K562 (cell line): ENCODE data around the gene PFDN2. TPM values are rescaled to one million over a fixed set of nuclear protein-coding genes. Genes with fewer than 3 reads are reported as not detected.
A peak's percentile ranks its signal among the peaks of the same experiment; 100 is the strongest.

Source experiments
- CHCHD3 ChIP-seq: fragments of 250-450 bp; sonication (Bioruptor Pico); IDR thresholded peaks from 2 replicates; pipeline ENCODE4 v2.1.2; 2022; ENCODE audit warnings: mild to moderate bottlenecking
- NCOA4 ChIP-seq: fragments of 450-650 bp; IDR thresholded peaks from 2 replicates; pipeline ENCODE4 v1.6.1; 2018; ENCODE audit warnings: mild to moderate bottlenecking; ENCODE audit not compliant: partially characterized antibody
- PHF8 ChIP-seq: fragments of 200-600 bp; sonication (generic); IDR thresholded peaks from 2 replicates; pipeline ENCODE4 v1.6.1; 2012; ENCODE audit warnings: mixed run types, mild to moderate bottlenecking, inconsistent platforms, low read length, moderate library complexity, borderline replicate concordance
- RBM15 ChIP-seq: fragments of 200-400 bp; formaldehyde crosslinking; IDR thresholded peaks from 2 replicates; pipeline ENCODE4 v1.6.1; 2018; ENCODE audit warnings: mild to moderate bottlenecking, low read length, moderate library complexity; ENCODE audit not compliant: insufficient read depth
- RBM22 ChIP-seq: fragments of 200-400 bp; formaldehyde crosslinking; IDR thresholded peaks from 2 replicates; pipeline ENCODE4 v1.6.1; 2018; ENCODE audit warnings: low read length, low read depth; ENCODE audit not compliant: poor library complexity, severe bottlenecking
- SAP30 ChIP-seq: fragments of 200-600 bp; sonication (generic); IDR thresholded peaks from 2 replicates; pipeline ENCODE4 v1.6.1; 2012; ENCODE audit warnings: borderline replicate concordance, low read depth, mild to moderate bottlenecking, moderate library complexity, low read length, control low read depth, inconsistent platforms; ENCODE audit not compliant: insufficient read depth, poor library complexity, severe bottlenecking
- polyA plus RNA-seq, 8 experiments: library from polyadenylated mRNA; depleted of rRNA in 4 of 8; stranded (reverse) in 5 of 8; unstranded in 3 of 8; fragments of >200 nt; fragmentation: Nextera tagmentation in 2 of 8; fragmentation: Illumina TruSeq in 1 of 8; extraction: Ambion mirVana in 2 of 8; extraction: Trizol in 1 of 8; gene quantifications; 2 replicates each; pipeline versions ENCODE4 v1.2.1 to v1.2.3, GENCODE V29; 2011 to 2014; ENCODE audit warnings: inconsistent platforms in 1 of 8, missing spikeins in 1 of 8
- total RNA-seq, 7 experiments: library from RNA; depleted of rRNA in 6 of 7; stranded (reverse); fragments of >200 nt in 6 of 7; fragmentation: Illumina TruSeq in 2 of 7; extraction: Trizol in 2 of 7; gene quantifications; 2 replicates each; pipeline versions ENCODE4 v1.2.1 to v1.2.3, GENCODE V29; 2011 to 2021; ENCODE audit warnings: low replicate concordance in 1 of 7
- TF ChIP-seq, protein P1 (sequence below): sonication (generic); formaldehyde crosslinking; IDR thresholded peaks from 2 replicates; pipeline ENCODE4 v1.4.0; 2020; ENCODE audit warnings: mild to moderate bottlenecking, missing genetic modification reagents
- TF ChIP-seq, protein P2 (sequence below): fragments of 250-450 bp; sonication (Bioruptor Pico); IDR thresholded peaks from 2 replicates; pipeline ENCODE4 v1.8.0; 2021; ENCODE audit warnings: moderate library complexity, mild to moderate bottlenecking, inconsistent platforms
- TF ChIP-seq, protein P3 (sequence below): conservative IDR thresholded peaks from 2 replicates; pipeline ENCODE4 v1.6.1; 2011; ENCODE audit warnings: low read depth, mild to moderate bottlenecking, low read length; ENCODE audit not compliant: control insufficient read depth
- TF ChIP-seq, protein P4 (sequence below): sonication (generic); formaldehyde crosslinking; IDR thresholded peaks from 2 replicates; pipeline ENCODE4 v1.8.0; 2023; ENCODE audit warnings: mild to moderate bottlenecking, missing genetic modification reagents
- TF ChIP-seq, protein P5 (sequence below), 3 experiments: IDR thresholded peaks in 2 of 3; conservative IDR thresholded peaks in 1 of 3; 2 replicates each; pipeline ENCODE4 v1.5.1; 2011 to 2012; ENCODE audit warnings: low read length in 3 of 3, mild to moderate bottlenecking in 3 of 3, control low read depth in 2 of 3, improper control_type of control experiment in 1 of 3, inconsistent platforms in 1 of 3, low read depth in 1 of 3, mixed read lengths in 1 of 3, moderate library complexity in 1 of 3; ENCODE audit not compliant: insufficient read depth in 2 of 3
- TF ChIP-seq, protein P6 (sequence below): fragments of 200-800 bp; sonication (Bioruptor generic); IDR thresholded peaks from 2 replicates; pipeline ENCODE4 v1.6.1; 2017; ENCODE audit warnings: missing genetic modification characterization, missing compliant biosample characterization

PFDN2 gene
- total and polyA plus RNA-seq, 9 of the 15 experiments (the other 6 are each of a cell fraction or from before 2014, with no cell fraction given), result 50.2 to 361 (median 144) TPM

DNA sequence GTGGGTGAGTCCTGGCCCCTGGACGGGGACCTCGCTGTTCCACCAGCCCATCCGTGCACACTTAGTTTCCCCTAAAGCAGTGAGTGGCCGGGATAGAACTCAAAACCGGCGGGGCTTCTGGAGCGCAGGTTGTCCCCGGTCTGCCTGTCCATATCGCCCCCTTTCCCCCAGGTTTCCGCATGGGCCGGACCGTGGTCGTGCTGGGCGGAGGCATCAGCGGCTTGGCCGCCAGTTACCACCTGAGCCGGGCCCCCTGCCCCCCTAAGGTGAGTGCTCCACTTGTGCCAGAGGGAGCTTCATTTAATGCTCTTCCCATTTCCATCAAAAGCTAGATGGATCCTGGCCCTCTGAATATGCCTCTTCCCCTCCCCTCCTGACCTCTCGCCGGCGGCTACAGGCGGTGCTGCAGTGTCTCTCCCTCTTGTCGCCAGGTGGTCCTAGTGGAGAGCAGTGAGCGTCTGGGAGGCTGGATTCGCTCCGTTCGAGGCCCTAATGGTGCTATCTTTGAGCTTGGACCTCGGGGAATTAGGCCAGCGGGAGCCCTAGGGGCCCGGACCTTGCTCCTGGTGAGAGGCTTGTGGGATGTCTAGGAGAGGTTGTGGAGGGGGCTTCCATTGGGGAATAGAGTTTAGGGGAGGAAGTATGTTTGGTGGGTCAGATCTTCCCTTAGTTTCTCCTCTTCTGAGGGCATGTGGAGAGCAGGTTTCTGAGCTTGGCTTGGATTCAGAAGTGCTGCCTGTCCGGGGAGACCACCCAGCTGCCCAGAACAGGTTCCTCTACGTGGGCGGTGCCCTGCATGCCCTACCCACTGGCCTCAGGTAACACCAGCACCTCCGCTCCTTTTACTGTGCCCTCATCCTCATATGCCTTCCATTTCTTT lies 49.1 kb upstream of the PFDN2 start (continued):
- peak; percentile 44 for TF ChIP-seq SAP30
- TF ChIP-seq, protein P1, sequence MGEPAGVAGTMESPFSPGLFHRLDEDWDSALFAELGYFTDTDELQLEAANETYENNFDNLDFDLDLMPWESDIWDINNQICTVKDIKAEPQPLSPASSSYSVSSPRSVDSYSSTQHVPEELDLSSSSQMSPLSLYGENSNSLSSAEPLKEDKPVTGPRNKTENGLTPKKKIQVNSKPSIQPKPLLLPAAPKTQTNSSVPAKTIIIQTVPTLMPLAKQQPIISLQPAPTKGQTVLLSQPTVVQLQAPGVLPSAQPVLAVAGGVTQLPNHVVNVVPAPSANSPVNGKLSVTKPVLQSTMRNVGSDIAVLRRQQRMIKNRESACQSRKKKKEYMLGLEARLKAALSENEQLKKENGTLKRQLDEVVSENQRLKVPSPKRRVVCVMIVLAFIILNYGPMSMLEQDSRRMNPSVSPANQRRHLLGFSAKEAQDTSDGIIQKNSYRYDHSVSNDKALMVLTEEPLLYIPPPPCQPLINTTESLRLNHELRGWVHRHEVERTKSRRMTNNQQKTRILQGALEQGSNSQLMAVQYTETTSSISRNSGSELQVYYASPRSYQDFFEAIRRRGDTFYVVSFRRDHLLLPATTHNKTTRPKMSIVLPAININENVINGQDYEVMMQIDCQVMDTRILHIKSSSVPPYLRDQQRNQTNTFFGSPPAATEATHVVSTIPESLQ (CRISPR knock-in tag), result peak; percentile 78; the same call in 1 of the 2 replicates
- no peak for TF ChIP-seq CHCHD3
- TF ChIP-seq, protein P2, sequence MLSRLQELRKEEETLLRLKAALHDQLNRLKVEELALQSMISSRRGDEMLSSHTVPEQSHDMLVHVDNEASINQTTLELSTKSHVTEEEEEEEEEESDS (CRISPR knock-in tag), result no peak
- peak; percentile 3; the same call in 1 of the 2 replicates for TF ChIP-seq PHF8
- TF ChIP-seq NCOA4, result no peak
- TF ChIP-seq, protein P3, sequence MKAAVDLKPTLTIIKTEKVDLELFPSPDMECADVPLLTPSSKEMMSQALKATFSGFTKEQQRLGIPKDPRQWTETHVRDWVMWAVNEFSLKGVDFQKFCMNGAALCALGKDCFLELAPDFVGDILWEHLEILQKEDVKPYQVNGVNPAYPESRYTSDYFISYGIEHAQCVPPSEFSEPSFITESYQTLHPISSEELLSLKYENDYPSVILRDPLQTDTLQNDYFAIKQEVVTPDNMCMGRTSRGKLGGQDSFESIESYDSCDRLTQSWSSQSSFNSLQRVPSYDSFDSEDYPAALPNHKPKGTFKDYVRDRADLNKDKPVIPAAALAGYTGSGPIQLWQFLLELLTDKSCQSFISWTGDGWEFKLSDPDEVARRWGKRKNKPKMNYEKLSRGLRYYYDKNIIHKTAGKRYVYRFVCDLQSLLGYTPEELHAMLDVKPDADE, result peak; percentile 50; the same call in 1 of the 2 replicates
- TF ChIP-seq, protein P4, sequence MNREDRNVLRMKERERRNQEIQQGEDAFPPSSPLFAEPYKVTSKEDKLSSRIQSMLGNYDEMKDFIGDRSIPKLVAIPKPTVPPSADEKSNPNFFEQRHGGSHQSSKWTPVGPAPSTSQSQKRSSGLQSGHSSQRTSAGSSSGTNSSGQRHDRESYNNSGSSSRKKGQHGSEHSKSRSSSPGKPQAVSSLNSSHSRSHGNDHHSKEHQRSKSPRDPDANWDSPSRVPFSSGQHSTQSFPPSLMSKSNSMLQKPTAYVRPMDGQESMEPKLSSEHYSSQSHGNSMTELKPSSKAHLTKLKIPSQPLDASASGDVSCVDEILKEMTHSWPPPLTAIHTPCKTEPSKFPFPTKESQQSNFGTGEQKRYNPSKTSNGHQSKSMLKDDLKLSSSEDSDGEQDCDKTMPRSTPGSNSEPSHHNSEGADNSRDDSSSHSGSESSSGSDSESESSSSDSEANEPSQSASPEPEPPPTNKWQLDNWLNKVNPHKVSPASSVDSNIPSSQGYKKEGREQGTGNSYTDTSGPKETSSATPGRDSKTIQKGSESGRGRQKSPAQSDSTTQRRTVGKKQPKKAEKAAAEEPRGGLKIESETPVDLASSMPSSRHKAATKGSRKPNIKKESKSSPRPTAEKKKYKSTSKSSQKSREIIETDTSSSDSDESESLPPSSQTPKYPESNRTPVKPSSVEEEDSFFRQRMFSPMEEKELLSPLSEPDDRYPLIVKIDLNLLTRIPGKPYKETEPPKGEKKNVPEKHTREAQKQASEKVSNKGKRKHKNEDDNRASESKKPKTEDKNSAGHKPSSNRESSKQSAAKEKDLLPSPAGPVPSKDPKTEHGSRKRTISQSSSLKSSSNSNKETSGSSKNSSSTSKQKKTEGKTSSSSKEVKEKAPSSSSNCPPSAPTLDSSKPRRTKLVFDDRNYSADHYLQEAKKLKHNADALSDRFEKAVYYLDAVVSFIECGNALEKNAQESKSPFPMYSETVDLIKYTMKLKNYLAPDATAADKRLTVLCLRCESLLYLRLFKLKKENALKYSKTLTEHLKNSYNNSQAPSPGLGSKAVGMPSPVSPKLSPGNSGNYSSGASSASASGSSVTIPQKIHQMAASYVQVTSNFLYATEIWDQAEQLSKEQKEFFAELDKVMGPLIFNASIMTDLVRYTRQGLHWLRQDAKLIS (CRISPR knock-in tag), result 0 out of 2 replicates have a peak, but pooled peaks have one; percentile 5
- TF ChIP-seq RBM22, result no peak
- TF ChIP-seq, protein P5, sequence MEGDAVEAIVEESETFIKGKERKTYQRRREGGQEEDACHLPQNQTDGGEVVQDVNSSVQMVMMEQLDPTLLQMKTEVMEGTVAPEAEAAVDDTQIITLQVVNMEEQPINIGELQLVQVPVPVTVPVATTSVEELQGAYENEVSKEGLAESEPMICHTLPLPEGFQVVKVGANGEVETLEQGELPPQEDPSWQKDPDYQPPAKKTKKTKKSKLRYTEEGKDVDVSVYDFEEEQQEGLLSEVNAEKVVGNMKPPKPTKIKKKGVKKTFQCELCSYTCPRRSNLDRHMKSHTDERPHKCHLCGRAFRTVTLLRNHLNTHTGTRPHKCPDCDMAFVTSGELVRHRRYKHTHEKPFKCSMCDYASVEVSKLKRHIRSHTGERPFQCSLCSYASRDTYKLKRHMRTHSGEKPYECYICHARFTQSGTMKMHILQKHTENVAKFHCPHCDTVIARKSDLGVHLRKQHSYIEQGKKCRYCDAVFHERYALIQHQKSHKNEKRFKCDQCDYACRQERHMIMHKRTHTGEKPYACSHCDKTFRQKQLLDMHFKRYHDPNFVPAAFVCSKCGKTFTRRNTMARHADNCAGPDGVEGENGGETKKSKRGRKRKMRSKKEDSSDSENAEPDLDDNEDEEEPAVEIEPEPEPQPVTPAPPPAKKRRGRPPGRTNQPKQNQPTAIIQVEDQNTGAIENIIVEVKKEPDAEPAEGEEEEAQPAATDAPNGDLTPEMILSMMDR (IDR thresholded peaks at IDR 0.05 in 2 of 3, conservative IDR thresholded peaks at IDR 0.05 in 1 of 3; ENCODE audit: insufficient read depth in 2 of 3, low read depth in 1 of 3, low read length in 3 of 3), result 0 out of 6 replicates have a peak, but pooled peaks of 1 of the 3 experiments have one; percentile 13
- TF ChIP-seq, protein P6, sequence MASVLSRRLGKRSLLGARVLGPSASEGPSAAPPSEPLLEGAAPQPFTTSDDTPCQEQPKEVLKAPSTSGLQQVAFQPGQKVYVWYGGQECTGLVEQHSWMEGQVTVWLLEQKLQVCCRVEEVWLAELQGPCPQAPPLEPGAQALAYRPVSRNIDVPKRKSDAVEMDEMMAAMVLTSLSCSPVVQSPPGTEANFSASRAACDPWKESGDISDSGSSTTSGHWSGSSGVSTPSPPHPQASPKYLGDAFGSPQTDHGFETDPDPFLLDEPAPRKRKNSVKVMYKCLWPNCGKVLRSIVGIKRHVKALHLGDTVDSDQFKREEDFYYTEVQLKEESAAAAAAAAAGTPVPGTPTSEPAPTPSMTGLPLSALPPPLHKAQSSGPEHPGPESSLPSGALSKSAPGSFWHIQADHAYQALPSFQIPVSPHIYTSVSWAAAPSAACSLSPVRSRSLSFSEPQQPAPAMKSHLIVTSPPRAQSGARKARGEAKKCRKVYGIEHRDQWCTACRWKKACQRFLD (CRISPR knock-in tag), result 0 out of 2 replicates have a peak, but pooled peaks have one; percentile 4
- no peak for TF ChIP-seq RBM15
